Loucy (cell line): Measurements from ENCODE around the gene GPN1.

Experiments used
- CTCF ChIP-seq: fragments of 200-600 bp; sonication (generic); conservative IDR thresholded peaks from 2 replicates; pipeline ENCODE4 v1.5.1; 2014; ENCODE audit warnings: mild to moderate bottlenecking, antibody characterized with exemption, low read length
- EZH2phosphoT487 ChIP-seq: fragments of 200-600 bp; IDR thresholded peaks from 2 replicates; pipeline ENCODE4 v1.6.1; 2018; ENCODE audit warnings: antibody characterized with exemption, mild to moderate bottlenecking, moderate library complexity, borderline replicate concordance

- no peak for TF ChIP-seq CTCF
- no peak for TF ChIP-seq EZH2phosphoT487
These were observed 34.7 kb downstream of the GPN1 start, which contains the start of the genes SLC4A1AP and SUPT7L for GRCh38 chr2:27663285-27664153.
